Measurements from ENCODE around the gene CTSD. TPM values are rescaled to one million over a fixed set of nuclear protein-coding genes. Genes with fewer than 3 reads are reported as not detected.

CTSD gene
- total and polyA plus RNA-seq, 3 experiments from 2014 or later = 110 to 206 (median 116) TPM

DNA sequence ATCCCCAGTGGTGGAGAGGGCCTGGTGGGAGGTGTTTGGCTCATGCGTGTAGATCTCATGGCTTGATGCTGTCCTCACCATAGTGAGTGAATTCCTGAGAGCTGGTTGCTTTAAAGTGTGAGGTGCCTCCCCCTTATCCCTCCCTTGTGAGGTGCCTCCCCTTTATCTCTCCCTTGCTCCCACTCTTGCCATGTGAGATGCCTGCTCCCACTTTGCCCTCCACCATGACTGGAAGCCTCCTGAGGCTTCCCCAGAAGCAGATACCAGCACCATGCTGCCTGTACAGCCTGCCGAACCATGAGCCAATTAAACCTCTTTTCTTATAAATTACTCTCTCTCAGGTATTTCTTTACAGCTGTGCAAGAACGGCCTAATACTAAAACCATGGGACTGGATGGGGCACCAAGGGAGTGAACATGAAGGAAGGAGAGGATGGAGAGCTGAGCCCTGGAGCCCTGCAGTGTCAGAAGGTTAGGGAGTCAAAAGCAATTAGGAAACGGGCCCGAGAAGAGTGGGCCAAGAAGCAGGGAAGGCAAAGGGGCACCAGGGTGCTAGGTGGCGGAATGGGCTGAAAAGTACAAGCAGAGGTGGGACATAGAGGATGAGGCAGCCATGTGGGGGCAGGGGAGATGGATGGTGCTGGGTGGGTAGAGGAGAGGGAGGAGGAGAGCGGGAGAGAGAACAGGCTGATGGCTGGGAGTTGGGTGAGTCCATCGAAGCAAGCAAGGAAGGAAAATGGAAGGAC lies 22.8 kb downstream of the CTSD start:
- Mint-ChIP-seq H3K27me3 (peaks cover 10 to 13% of the 10 kb centered on the region in 2 donors), H3K4me1 (peaks cover 0 to under 1% (median under 1%) of the 10 kb centered on the region in 3 donors), H3K27ac (no peak overlapping the region), H3K9me3 (peaks cover 0 to 19% (median 16%) of the 10 kb centered on the region in 5 donors), H3K36me3 (peaks cover 0 to 18% (median 0%) of the 10 kb centered on the region in 3 donors), H3K4me3 (no peak overlapping the region)
- no peak for DNase-seq
- Histone ChIP-seq H3K27ac (ENCODE audit: low read depth, low read length) (no peak overlapping the region), H3K36me3 (ENCODE audit: insufficient read depth, low read length) (no peaks in the 10 kb centered on the region), H3K9me3 (ENCODE audit: low read length) (peaks cover 5% of the 10 kb centered on the region), H3K27me3 (ENCODE audit: insufficient read depth, low read length, poor library complexity, severe bottlenecking) (no peaks in the 10 kb centered on the region), H3K4me1 (ENCODE audit: insufficient read depth, low read length) (no peaks in the 10 kb centered on the region), H3K4me3 (ENCODE audit: low read length) (no peak overlapping the region)
- POLR2A ChIA-PET = no interaction called here
- CTCF ChIA-PET = interaction anchor here (1.0 kb wide), 1 partner anchor 47 kb away, joined by 3 read pairs; no protein-coding TSS in a partner anchor

DNA sequence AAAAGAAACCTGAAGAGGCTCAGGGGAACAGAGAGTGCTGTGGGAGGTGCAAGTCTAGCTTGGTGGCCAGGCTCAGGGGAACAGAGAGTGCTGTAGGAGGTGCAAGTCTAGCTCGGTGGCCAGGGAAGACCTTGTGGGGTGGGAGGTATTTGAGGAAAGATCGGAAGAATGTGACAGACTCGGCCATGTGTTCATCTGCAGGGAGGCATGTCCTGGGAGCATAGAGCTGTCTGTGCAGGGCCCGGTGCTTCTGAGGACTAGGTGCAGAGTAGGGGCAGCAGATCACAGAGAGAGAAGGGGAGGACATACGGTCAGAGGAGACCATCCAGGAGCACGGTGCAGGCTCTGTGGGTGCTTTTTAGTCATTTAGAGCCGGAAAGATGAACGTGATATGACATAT lies 24.2 kb downstream of the CTSD start:
- ChIA-PET POLR2A (no interaction called here), CTCF (interaction anchor here (0.7 kb wide), 1 partner anchor 21 kb away, joined by 3 read pairs; no protein-coding TSS in a partner anchor)
- Histone ChIP-seq H3K9me3 (ENCODE audit: low read length) (peaks cover 5% of the 10 kb centered on the region), H3K27me3 (ENCODE audit: insufficient read depth, low read length, poor library complexity, severe bottlenecking) (no peaks in the 10 kb centered on the region), H3K4me1 (ENCODE audit: insufficient read depth, low read length) (no peaks in the 10 kb centered on the region), H3K4me3 (ENCODE audit: low read length) (no peak overlapping the region), H3K27ac (ENCODE audit: low read depth, low read length) (no peak overlapping the region), H3K36me3 (ENCODE audit: insufficient read depth, low read length) (no peaks in the 10 kb centered on the region)
- H3K36me3 Mint-ChIP-seq = peaks cover 0 to 23% (median 2%) of the 10 kb centered on the region in 3 donors
- peaks cover 0 to 24% (median 20%) of the 10 kb centered on the region in 5 donors for H3K9me3 Mint-ChIP-seq
- H3K27ac Mint-ChIP-seq = peak overlapping the region in 2 of 8 donors; percentile 72 to 73
- H3K4me3 Mint-ChIP-seq = no peak overlapping the region
- H3K4me1 Mint-ChIP-seq = peaks cover 0 to under 1% (median 0%) of the 10 kb centered on the region in 3 donors
- peaks cover 16 to 21% of the 10 kb centered on the region in 2 donors for H3K27me3 Mint-ChIP-seq
- DNase-seq = no peak

DNA sequence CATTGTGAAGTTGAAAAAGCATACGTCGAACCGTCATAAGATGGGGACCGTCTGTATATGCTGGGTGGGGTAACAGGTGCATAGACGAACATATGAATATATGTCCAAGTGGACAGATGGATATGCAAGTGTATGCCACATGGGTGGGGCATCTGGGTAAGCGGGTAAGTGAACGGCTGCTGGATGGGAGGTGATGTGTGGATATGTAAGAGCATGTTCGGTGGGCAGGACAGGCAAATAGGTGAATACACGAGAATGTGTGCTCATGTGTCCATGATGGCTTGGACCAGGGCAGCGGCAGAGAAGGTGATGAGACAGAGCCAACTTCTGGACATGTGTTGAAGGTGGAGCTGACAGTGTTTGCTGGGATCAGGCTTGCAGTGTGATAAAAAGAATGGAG lies 25.3 kb downstream of the CTSD start:
- H3K9me3 ChIP-seq (ENCODE audit: low read length) = peaks cover 5% of the 10 kb centered on the region
- H3K27me3 ChIP-seq (ENCODE audit: insufficient read depth, low read length, poor library complexity, severe bottlenecking) = no peaks in the 10 kb centered on the region
- CTCF ChIA-PET = no interaction called here
- H3K4me1 ChIP-seq (ENCODE audit: insufficient read depth, low read length) = peaks cover 12% of the 10 kb centered on the region
- peaks cover 23 to 24% of the 10 kb centered on the region in 2 donors for H3K27me3 Mint-ChIP-seq
- H3K9me3 Mint-ChIP-seq = peaks cover 0 to 24% (median 20%) of the 10 kb centered on the region in 5 donors
- no peak overlapping the region for H3K4me3 Mint-ChIP-seq
- POLR2A ChIA-PET = no interaction called here
- H3K27ac ChIP-seq (ENCODE audit: low read depth, low read length) = no peak overlapping the region
- H3K4me1 Mint-ChIP-seq = peaks cover 10 to 12% (median 12%) of the 10 kb centered on the region in 3 donors
- H3K36me3 Mint-ChIP-seq = peaks cover 0 to 23% (median 2%) of the 10 kb centered on the region in 3 donors
- H3K4me3 ChIP-seq (ENCODE audit: low read length) = no peak overlapping the region
- H3K27ac Mint-ChIP-seq = peak overlapping the region in 1 of 8 donors; percentile 26
- no peaks in the 10 kb centered on the region for H3K36me3 ChIP-seq (ENCODE audit: insufficient read depth, low read length)
- no peak for DNase-seq

DNA sequence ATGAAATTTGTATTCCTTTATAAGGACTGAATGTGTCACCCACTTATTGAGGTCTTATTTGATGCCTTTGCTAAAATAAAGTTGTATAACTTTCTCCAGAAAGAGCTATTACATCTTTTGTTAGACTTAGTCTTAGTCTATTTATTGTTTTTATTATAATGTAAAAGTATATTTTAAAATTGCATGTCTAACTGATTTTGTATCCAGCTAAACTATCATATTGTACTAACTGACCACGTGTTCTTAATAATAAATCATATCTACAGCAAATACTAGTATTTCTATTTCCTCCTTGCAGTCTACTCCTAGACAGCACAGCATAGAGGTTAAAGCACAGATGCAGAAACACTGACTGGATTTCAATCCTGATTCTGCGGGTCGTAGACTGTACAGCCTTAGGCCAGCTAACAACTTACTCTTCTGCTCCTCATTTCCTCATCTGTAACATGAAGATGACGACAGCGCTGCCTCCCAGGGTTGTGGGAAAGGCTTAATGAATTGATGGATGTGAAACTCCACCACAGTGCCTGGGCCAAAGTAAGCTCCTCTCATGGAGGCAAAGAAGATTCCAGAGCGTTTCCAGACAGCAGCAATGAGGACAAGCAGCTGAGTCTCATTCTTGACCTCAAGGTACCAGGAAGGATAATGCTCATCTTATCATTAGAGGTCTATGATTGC lies 26.5 kb downstream of the CTSD start:
- Mint-ChIP-seq H3K27ac (no peak overlapping the region), H3K27me3 (peaks cover 24 to 26% of the 10 kb centered on the region in 2 donors), H3K4me1 (peaks cover 11 to 14% (median 12%) of the 10 kb centered on the region in 3 donors), H3K9me3 (peaks cover 0 to 24% (median 20%) of the 10 kb centered on the region in 5 donors), H3K36me3 (peaks cover 0 to 23% (median 2%) of the 10 kb centered on the region in 3 donors), H3K4me3 (no peak overlapping the region)
- H3K4me3 ChIP-seq (ENCODE audit: low read length) = no peak overlapping the region
- no peak for DNase-seq
- ChIA-PET CTCF (no interaction called here), POLR2A (no interaction called here)
- H3K36me3 ChIP-seq (ENCODE audit: insufficient read depth, low read length) = no peaks in the 10 kb centered on the region
- peaks cover 5% of the 10 kb centered on the region for H3K9me3 ChIP-seq (ENCODE audit: low read length)
- peaks cover 16% of the 10 kb centered on the region for H3K4me1 ChIP-seq (ENCODE audit: insufficient read depth, low read length)
- H3K27me3 ChIP-seq (ENCODE audit: insufficient read depth, low read length, poor library complexity, severe bottlenecking) = no peaks in the 10 kb centered on the region
- H3K27ac ChIP-seq (ENCODE audit: low read depth, low read length) = no peak overlapping the region

DNA sequence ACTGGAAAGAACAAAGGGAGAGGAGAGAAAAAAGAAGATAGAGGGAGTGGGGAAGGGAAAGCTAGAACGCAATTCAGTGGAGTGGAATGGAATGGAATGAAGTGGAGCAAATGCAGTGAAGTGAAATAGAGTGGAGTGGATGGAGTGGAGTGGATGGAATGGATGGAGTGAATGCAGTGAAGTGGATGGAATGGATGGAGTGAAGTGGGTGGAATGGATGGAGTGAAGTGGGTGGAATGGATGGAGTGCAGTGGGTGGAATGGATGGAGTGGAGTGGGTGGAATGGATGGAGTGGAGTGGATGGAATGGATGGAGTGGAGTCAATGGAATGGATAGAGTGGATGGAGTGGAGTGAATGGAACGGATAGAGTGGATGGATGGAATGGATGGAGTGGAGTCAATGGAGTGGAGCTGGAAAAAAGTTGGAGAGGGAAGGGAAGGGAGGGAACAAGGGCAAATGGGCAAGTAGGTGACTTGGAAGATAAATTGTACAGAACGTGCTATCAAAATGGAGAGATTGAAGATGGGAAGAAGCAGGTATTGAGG lies 27.2 kb downstream of the CTSD start:
- Histone ChIP-seq H3K27ac (ENCODE audit: low read depth, low read length) (no peak overlapping the region), H3K4me3 (ENCODE audit: low read length) (no peak overlapping the region), H3K36me3 (ENCODE audit: insufficient read depth, low read length) (no peaks in the 10 kb centered on the region), H3K9me3 (ENCODE audit: low read length) (peaks cover 5% of the 10 kb centered on the region), H3K4me1 (ENCODE audit: insufficient read depth, low read length) (peaks cover 16% of the 10 kb centered on the region), H3K27me3 (ENCODE audit: insufficient read depth, low read length, poor library complexity, severe bottlenecking) (no peaks in the 10 kb centered on the region)
- peaks cover 24 to 33% of the 10 kb centered on the region in 2 donors for H3K27me3 Mint-ChIP-seq
- H3K9me3 Mint-ChIP-seq = peaks cover 0 to 24% (median 20%) of the 10 kb centered on the region in 5 donors
- no peak overlapping the region for H3K4me3 Mint-ChIP-seq
- ChIA-PET POLR2A (no interaction called here), CTCF (no interaction called here)
- H3K36me3 Mint-ChIP-seq = peaks cover 0 to 23% (median 2%) of the 10 kb centered on the region in 3 donors
- peaks cover 12 to 15% (median 14%) of the 10 kb centered on the region in 3 donors for H3K4me1 Mint-ChIP-seq
- no peak for DNase-seq
- no peak overlapping the region for H3K27ac Mint-ChIP-seq

DNA sequence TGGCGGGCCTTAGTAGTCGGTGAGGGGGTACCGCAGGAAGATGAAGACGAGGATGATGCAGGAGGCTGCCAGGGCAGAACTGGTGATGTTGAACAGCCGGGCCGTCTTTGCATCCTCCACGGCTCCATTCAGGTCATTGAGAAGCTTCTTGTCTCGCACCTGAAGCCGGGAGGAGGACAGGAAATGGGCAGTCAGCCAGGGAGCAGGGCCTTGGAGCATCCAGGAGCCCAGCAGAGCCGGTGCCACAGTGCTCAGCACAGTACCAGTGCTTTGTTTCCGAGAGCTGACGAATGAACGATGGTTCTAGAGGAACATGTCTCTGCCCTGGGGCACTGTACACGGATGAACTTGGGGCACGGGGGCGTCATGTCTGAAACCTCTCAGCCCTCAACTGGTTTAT lies 28.5 kb downstream of the CTSD start:
- Histone ChIP-seq H3K27ac (ENCODE audit: low read depth, low read length) (no peak overlapping the region), H3K4me1 (ENCODE audit: insufficient read depth, low read length) (peaks cover 16% of the 10 kb centered on the region), H3K4me3 (ENCODE audit: low read length) (no peak overlapping the region), H3K9me3 (ENCODE audit: low read length) (peaks cover 5% of the 10 kb centered on the region), H3K27me3 (ENCODE audit: insufficient read depth, low read length, poor library complexity, severe bottlenecking) (no peaks in the 10 kb centered on the region), H3K36me3 (ENCODE audit: insufficient read depth, low read length) (no peaks in the 10 kb centered on the region)
- H3K27ac Mint-ChIP-seq = peak overlapping the region in 1 of 8 donors; percentile 39
- H3K36me3 Mint-ChIP-seq = peaks cover 0 to 23% (median 2%) of the 10 kb centered on the region in 3 donors
- H3K4me3 Mint-ChIP-seq = no peak overlapping the region
- H3K4me1 Mint-ChIP-seq = peaks cover 12 to 17% (median 16%) of the 10 kb centered on the region in 3 donors
- ChIA-PET CTCF (no interaction called here), POLR2A (no interaction called here)
- peaks cover 26 to 33% of the 10 kb centered on the region in 2 donors for H3K27me3 Mint-ChIP-seq
- no peak for DNase-seq
- peaks cover 0 to 24% (median 20%) of the 10 kb centered on the region in 5 donors for H3K9me3 Mint-ChIP-seq

DNA sequence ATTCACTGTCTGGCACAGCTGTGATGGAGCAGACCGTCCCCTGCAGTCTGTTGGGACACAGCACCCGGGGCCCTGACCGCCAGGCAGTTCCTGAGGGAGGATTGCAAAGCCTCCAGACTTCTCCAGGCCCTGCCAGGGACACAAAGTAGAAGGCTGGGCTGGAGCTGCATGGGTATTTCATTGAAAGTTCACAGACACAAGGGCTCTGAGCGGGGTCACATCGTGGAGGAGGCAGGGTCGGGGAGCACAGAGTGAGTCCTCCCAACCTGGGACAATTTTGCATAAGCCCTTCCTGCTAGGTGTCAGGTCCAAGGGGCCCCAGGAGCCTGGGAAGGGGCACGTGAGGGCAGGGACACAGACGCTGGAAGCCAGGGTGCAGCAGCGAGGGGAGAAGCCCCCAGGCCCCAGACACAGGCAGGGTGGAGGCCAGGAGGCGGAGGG lies 29.1 kb downstream of the CTSD start:
- Histone ChIP-seq H3K9me3 (ENCODE audit: low read length) (peaks cover 5% of the 10 kb centered on the region), H3K27ac (ENCODE audit: low read depth, low read length) (no peak overlapping the region), H3K27me3 (ENCODE audit: insufficient read depth, low read length, poor library complexity, severe bottlenecking) (no peaks in the 10 kb centered on the region), H3K36me3 (ENCODE audit: insufficient read depth, low read length) (no peaks in the 10 kb centered on the region), H3K4me3 (ENCODE audit: low read length) (no peak overlapping the region), H3K4me1 (ENCODE audit: insufficient read depth, low read length) (peaks cover 16% of the 10 kb centered on the region)
- Mint-ChIP-seq H3K4me3 (no peak overlapping the region), H3K27me3 (peaks cover 23 to 33% of the 10 kb centered on the region in 2 donors), H3K9me3 (peaks cover 0 to 24% (median 20%) of the 10 kb centered on the region in 5 donors), H3K4me1 (peaks cover 18 to 23% (median 20%) of the 10 kb centered on the region in 3 donors), H3K36me3 (peaks cover 0 to 23% (median 2%) of the 10 kb centered on the region in 3 donors), H3K27ac (no peak overlapping the region)
- POLR2A ChIA-PET = no interaction called here
- DNase-seq = no peak
- CTCF ChIA-PET = no interaction called here

Data from CD8-positive, alpha-beta memory T cell (primary cell).